C4-2B (cell line): ENCODE results near the gene PPM1D.

ENCODE experiments used
- CTCF ChIP-seq: fragments of 450-650 bp; conservative IDR thresholded peaks from 2 replicates; pipeline ENCODE4 v1.5.1; 2017; ENCODE audit warnings: mild to moderate bottlenecking
- ZFX ChIP-seq: fragments of 450-650 bp; IDR thresholded peaks from 2 replicates; pipeline ENCODE4 v1.6.1; 2017

GRCh38 chr17:60559995-60560859, 39.8 kb upstream of the PPM1D start:
- TF ChIP-seq CTCF, result no peak
- no peak for TF ChIP-seq ZFX
